GM12874 (cell line): ENCODE data around the gene DIRAS3.

ENCODE experiments used
- TF ChIP-seq, protein P1 (sequence below): IDR thresholded peaks from 2 replicates; pipeline ENCODE4 v1.5.1; 2011; ENCODE audit warnings: low read depth, mild to moderate bottlenecking, control low read depth, low read length, moderate library complexity; ENCODE audit not compliant: insufficient read depth

The DIRAS3 gene

DNA sequence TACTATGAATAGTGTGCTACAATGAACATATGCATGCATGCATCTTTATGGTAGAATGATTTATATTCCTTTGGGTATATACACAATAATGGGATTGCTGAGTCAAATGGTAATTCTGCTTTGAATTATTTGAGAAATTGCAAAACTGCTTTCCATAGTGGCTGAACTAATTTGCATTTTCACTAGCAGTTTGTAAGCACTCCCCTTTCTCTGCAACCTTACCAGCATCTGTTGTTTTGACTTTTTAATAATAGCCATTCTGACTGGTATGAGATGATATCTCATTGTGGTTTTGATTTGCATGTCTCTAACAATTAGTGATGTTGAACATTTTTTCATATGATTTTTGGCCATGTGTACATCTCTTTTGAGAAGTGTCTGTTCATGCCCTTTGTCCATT, 24.0 kb upstream of the DIRAS3 start:
- TF ChIP-seq, protein P1, sequence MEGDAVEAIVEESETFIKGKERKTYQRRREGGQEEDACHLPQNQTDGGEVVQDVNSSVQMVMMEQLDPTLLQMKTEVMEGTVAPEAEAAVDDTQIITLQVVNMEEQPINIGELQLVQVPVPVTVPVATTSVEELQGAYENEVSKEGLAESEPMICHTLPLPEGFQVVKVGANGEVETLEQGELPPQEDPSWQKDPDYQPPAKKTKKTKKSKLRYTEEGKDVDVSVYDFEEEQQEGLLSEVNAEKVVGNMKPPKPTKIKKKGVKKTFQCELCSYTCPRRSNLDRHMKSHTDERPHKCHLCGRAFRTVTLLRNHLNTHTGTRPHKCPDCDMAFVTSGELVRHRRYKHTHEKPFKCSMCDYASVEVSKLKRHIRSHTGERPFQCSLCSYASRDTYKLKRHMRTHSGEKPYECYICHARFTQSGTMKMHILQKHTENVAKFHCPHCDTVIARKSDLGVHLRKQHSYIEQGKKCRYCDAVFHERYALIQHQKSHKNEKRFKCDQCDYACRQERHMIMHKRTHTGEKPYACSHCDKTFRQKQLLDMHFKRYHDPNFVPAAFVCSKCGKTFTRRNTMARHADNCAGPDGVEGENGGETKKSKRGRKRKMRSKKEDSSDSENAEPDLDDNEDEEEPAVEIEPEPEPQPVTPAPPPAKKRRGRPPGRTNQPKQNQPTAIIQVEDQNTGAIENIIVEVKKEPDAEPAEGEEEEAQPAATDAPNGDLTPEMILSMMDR, result no peak

- TF ChIP-seq, protein P1, result no peak
Measured at GRCh38 chr1:68065766-68066165, 15.3 kb upstream of the DIRAS3 start.

DNA sequence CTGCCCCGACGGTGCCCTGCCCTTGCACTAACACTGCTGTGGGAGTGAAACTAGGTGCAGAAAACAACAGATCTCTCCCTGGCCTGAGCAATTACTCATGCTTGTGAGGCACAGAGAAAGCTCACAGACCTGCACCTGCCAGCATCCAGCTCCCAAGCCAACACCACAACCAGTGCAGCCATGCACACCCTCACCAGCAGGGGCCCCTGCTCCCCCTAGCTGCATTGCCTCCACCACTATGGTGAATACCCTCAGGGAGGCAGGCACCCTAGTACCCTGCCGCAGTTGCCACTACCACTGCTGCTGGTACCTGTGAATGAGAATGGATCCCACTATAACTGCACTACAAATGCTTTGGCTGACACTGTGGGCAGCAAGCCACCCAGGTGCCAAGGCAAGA, 7.1 kb upstream of the DIRAS3 start:
- TF ChIP-seq, protein P1, result peak; percentile 19; the same call in 1 of the 2 replicates

DNA sequence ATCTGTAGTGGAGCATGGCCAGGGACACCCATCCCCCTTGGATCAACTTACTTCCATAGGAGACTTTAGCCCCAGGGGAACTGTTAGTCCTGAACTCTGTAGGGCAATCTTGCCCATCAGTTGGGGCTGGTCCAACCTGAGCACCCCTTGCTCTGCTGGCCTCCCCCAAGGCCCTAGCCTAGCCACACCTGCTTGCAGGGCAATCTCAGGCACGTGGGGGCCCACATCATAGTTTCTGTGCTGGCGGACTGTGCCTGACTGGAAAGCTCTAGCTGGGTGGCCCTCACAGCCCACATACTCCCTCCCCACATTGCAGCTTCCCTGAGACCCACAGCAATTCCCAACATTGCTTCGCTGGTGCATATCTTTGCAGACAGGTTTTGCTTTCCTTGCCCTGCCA, 6.6 kb upstream of the DIRAS3 start:
- TF ChIP-seq, protein P1, result no peak

GRCh38 chr1:68051475-68051874, 1.0 kb upstream of the DIRAS3 start:
- TF ChIP-seq, protein P1, result no peak

- TF ChIP-seq, protein P1, result no peak
Measured at GRCh38 chr1:68047659-68048026, 2.8 kb downstream of the DIRAS3 start.

GRCh38 chr1:68046885-68047658, 3.4 kb downstream of the DIRAS3 start:
- TF ChIP-seq, protein P1, result no peak
